Neural cell (in vitro differentiated cells): ENCODE data around the gene MIA2. TPM values are rescaled to one million over a fixed set of nuclear protein-coding genes. Genes with fewer than 3 reads are reported as not detected.

Experiments
- H2AFZ ChIP-seq: fragments of 200-600, 300-800 bp; sonication (generic), shearing (Covaris generic); 2 replicates; pipeline ENCODE4 v1.6.0; 2014; ENCODE audit warnings: low read depth, mild to moderate bottlenecking, antibody characterized with exemption, low read length, moderate library complexity
- H3F3A ChIP-seq: fragments of 200-600 bp; shearing (Covaris generic); 2 replicates; pipeline ENCODE4 v1.6.1; 2016; ENCODE audit warnings: mild to moderate bottlenecking, moderate library complexity, mixed read lengths, antibody characterized with exemption, low read length; ENCODE audit not compliant: insufficient read depth, poor library complexity, severe bottlenecking
- H3K27ac ChIP-seq: fragments of 200-600, 300-800 bp; sonication (generic), shearing (Covaris generic); 2 replicates; pipeline ENCODE4 v1.5.1; 2014; ENCODE audit warnings: mild to moderate bottlenecking, low read length, moderate library complexity
- H3K27me3 ChIP-seq: fragments of 300-800, 200-600 bp; sonication (generic), shearing (Covaris generic); 2 replicates; pipeline ENCODE4 v1.6.0; 2014; ENCODE audit warnings: mild to moderate bottlenecking, low read depth, low read length, moderate library complexity; ENCODE audit not compliant: insufficient read depth
- H3K36me3 ChIP-seq: fragments of 300-800, 200-600 bp; sonication (generic), shearing (Covaris generic); 2 replicates; pipeline ENCODE4 v1.5.1; 2014; ENCODE audit warnings: mild to moderate bottlenecking, antibody characterized with exemption, low read length, moderate library complexity; ENCODE audit not compliant: insufficient read depth
- H3K4me2 ChIP-seq: fragments of 300-800, 200-600 bp; sonication (generic), shearing (Covaris generic); 2 replicates; pipeline ENCODE4 v1.6.0; 2014; ENCODE audit warnings: mild to moderate bottlenecking, low read length
- H3K4me3 ChIP-seq: fragments of 300-800, 200-600 bp; sonication (generic), shearing (Covaris generic); 2 replicates; pipeline ENCODE4 v1.5.1; 2014; ENCODE audit warnings: mild to moderate bottlenecking, low read length, moderate library complexity
- H3K79me2 ChIP-seq: fragments of 200-600 bp; shearing (Covaris generic); replicated peaks from 2 replicates; pipeline ENCODE4 v1.6.0; 2014; ENCODE audit warnings: mild to moderate bottlenecking, low read length, moderate library complexity; ENCODE audit not compliant: insufficient read depth
- H3K9ac ChIP-seq: fragments of 300-800, 200-600 bp; sonication (generic), shearing (Covaris generic); 2 replicates; pipeline ENCODE4 v1.6.1; 2016; ENCODE audit warnings: mild to moderate bottlenecking, low read length, mixed read lengths
- H3K9me2 ChIP-seq: fragments of 200-600 bp; shearing (Covaris generic); 2 replicates; pipeline ENCODE4 v1.6.1; 2016; ENCODE audit warnings: mild to moderate bottlenecking, low read length, mixed read lengths; ENCODE audit not compliant: insufficient read depth
- H3K9me3 ChIP-seq: fragments of 200-600, 300-800 bp; sonication (generic), shearing (Covaris generic); 2 replicates; pipeline ENCODE4 v1.6.1; 2016; ENCODE audit warnings: mild to moderate bottlenecking, mixed run types, low read length, moderate library complexity, mixed read lengths
- H4K20me1 ChIP-seq: fragments of 200-600 bp; shearing (Covaris generic); 2 replicates; pipeline ENCODE4 v1.6.1; 2016; ENCODE audit warnings: mild to moderate bottlenecking, mixed run types; ENCODE audit not compliant: insufficient read depth
- EP300 ChIP-seq: fragments of 450-650 bp; conservative IDR thresholded peaks from 2 replicates; pipeline ENCODE4 v1.6.1; 2014; ENCODE audit warnings: antibody characterized with exemption, mild to moderate bottlenecking, moderate library complexity; ENCODE audit not compliant: poor library complexity, severe bottlenecking
- EZH2 ChIP-seq: fragments of 200-600, 300-800 bp; shearing (Covaris generic), sonication (generic); IDR thresholded peaks from 2 replicates; pipeline ENCODE4 v1.6.1; 2014; ENCODE audit warnings: antibody characterized with exemption, low read length, borderline replicate concordance, mild to moderate bottlenecking; ENCODE audit not compliant: insufficient read depth, poor library complexity, severe bottlenecking
- MXI1 ChIP-seq: fragments of 450-650 bp; conservative IDR thresholded peaks from 2 replicates; pipeline ENCODE4 v1.6.1; 2014; ENCODE audit warnings: antibody characterized with exemption, mild to moderate bottlenecking; ENCODE audit not compliant: poor library complexity, severe bottlenecking
- POLR2AphosphoS5 ChIP-seq: IDR thresholded peaks from 2 replicates; pipeline ENCODE4 v1.6.1; 2012
- RAD21 ChIP-seq: fragments of 450-650 bp; conservative IDR thresholded peaks from 2 replicates; pipeline ENCODE4 v1.6.1; 2014; ENCODE audit warnings: antibody characterized with exemption, mild to moderate bottlenecking, moderate library complexity
- SMC3 ChIP-seq: fragments of 450-650 bp; conservative IDR thresholded peaks from 2 replicates; pipeline ENCODE4 v1.6.1; 2014; ENCODE audit warnings: antibody characterized with exemption, mild to moderate bottlenecking, moderate library complexity; ENCODE audit not compliant: poor library complexity
- TAF1 ChIP-seq: IDR thresholded peaks from 2 replicates; pipeline ENCODE4 v1.6.1; 2012; ENCODE audit warnings: low read depth
- polyA plus RNA-seq: library from polyadenylated mRNA; depleted of rRNA; stranded (reverse); fragments of >200 nt; gene quantifications from 2 replicates; pipeline ENCODE4 v1.2.3, GENCODE V29; 2014
- TF ChIP-seq, protein P1 (sequence below): IDR thresholded peaks from 2 replicates; pipeline ENCODE4 v1.6.1; 2012; ENCODE audit warnings: borderline replicate concordance
- TF ChIP-seq, protein P2 (sequence below): fragments of 450-650 bp; IDR thresholded peaks from 2 replicates; pipeline ENCODE4 v1.5.1; 2014; ENCODE audit warnings: antibody characterized with exemption, mild to moderate bottlenecking, moderate library complexity; ENCODE audit not compliant: poor library complexity, severe bottlenecking

The MIA2 gene
- polyA plus RNA-seq, 1 donor from 2014 or later: 17.7 TPM

DNA sequence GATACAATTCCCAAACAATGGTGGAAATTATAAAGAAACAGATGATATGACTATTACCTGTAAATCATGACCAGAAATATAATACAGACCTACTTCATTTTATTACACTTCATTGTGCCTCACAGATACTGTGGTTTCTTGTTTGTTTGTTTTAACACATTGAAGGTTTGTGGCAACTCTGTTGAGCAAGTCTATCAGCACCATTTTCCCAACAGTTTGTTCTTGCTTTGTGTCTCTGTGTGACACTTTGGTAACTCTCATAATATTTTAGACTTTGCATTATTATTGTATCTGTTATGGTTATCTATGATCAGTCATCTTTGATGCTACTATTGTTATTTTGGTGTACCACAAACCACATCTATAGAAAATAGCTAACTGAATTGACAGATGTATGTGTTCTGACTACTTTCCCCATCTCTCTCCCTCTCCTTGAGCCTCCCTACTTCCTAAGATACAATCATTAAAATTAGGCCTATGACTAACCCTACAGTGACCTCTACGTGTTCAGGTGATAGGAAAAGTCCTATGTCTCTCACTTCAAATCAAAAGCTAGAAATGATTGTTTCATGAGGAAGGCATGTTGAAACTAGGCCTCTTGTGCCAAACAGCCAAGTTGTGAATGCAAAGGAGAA, 149.4 kb downstream of the MIA2 start:
- H3K9me2 ChIP-seq: no peaks in the 10 kb centered on the region
- H4K20me1 ChIP-seq: no peaks in the 10 kb centered on the region
- no peak overlapping the region for H3K4me2 ChIP-seq
- no peaks in the 10 kb centered on the region for H3F3A ChIP-seq
- H3K27me3 ChIP-seq: no peaks in the 10 kb centered on the region
- H3K36me3 ChIP-seq: no peaks in the 10 kb centered on the region
- no peaks in the 10 kb centered on the region for H3K79me2 ChIP-seq
- no peak overlapping the region for H3K27ac ChIP-seq
- H3K9me3 ChIP-seq: no peaks in the 10 kb centered on the region
- TF ChIP-seq, protein P1, sequence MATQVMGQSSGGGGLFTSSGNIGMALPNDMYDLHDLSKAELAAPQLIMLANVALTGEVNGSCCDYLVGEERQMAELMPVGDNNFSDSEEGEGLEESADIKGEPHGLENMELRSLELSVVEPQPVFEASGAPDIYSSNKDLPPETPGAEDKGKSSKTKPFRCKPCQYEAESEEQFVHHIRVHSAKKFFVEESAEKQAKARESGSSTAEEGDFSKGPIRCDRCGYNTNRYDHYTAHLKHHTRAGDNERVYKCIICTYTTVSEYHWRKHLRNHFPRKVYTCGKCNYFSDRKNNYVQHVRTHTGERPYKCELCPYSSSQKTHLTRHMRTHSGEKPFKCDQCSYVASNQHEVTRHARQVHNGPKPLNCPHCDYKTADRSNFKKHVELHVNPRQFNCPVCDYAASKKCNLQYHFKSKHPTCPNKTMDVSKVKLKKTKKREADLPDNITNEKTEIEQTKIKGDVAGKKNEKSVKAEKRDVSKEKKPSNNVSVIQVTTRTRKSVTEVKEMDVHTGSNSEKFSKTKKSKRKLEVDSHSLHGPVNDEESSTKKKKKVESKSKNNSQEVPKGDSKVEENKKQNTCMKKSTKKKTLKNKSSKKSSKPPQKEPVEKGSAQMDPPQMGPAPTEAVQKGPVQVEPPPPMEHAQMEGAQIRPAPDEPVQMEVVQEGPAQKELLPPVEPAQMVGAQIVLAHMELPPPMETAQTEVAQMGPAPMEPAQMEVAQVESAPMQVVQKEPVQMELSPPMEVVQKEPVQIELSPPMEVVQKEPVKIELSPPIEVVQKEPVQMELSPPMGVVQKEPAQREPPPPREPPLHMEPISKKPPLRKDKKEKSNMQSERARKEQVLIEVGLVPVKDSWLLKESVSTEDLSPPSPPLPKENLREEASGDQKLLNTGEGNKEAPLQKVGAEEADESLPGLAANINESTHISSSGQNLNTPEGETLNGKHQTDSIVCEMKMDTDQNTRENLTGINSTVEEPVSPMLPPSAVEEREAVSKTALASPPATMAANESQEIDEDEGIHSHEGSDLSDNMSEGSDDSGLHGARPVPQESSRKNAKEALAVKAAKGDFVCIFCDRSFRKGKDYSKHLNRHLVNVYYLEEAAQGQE: no peak
- no peak for TF ChIP-seq RAD21
- no peak for TF ChIP-seq TAF1
- no peak for TF ChIP-seq EZH2
- TF ChIP-seq POLR2AphosphoS5: no peak
- no peak for TF ChIP-seq EP300
- no peak overlapping the region for H3K4me3 ChIP-seq
- H3K9ac ChIP-seq: no peak overlapping the region
- H2AFZ ChIP-seq: no peak overlapping the region

DNA sequence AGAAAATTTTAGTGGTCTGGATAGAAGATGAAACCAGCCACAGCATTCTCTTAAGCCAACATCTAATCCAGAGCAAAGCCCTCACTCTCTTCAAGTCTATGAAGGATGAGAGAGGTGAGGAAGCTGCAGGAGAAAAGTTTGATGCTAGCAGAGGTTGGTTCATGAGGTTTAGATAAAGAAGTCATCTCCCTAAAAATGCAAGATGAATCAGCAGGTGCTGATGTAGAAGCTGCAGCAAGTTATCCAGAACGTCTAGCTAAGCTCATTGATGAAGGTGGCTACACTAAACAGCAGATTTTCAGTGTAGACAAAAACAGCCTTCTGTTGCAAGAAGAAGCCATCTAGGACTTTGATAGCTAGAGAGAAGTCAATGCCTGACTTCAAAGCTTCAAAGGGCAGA, 150.0 kb downstream of the MIA2 start:
- H3K27ac ChIP-seq: no peak overlapping the region
- H3K9me2 ChIP-seq: no peaks in the 10 kb centered on the region
- H3K79me2 ChIP-seq: no peaks in the 10 kb centered on the region
- H3K9me3 ChIP-seq: no peaks in the 10 kb centered on the region
- no peaks in the 10 kb centered on the region for H3F3A ChIP-seq
- H3K4me2 ChIP-seq: no peak overlapping the region
- no peaks in the 10 kb centered on the region for H4K20me1 ChIP-seq
- H3K27me3 ChIP-seq: no peaks in the 10 kb centered on the region
- H3K9ac ChIP-seq: no peak overlapping the region
- no peak overlapping the region for H2AFZ ChIP-seq
- TF ChIP-seq EZH2 (no peak), SMC3 (no peak), TAF1 (no peak), POLR2AphosphoS5 (no peak), RAD21 (no peak), EP300 (no peak), MXI1 (no peak)
- TF ChIP-seq, protein P1: no peak
- TF ChIP-seq, protein P2, sequence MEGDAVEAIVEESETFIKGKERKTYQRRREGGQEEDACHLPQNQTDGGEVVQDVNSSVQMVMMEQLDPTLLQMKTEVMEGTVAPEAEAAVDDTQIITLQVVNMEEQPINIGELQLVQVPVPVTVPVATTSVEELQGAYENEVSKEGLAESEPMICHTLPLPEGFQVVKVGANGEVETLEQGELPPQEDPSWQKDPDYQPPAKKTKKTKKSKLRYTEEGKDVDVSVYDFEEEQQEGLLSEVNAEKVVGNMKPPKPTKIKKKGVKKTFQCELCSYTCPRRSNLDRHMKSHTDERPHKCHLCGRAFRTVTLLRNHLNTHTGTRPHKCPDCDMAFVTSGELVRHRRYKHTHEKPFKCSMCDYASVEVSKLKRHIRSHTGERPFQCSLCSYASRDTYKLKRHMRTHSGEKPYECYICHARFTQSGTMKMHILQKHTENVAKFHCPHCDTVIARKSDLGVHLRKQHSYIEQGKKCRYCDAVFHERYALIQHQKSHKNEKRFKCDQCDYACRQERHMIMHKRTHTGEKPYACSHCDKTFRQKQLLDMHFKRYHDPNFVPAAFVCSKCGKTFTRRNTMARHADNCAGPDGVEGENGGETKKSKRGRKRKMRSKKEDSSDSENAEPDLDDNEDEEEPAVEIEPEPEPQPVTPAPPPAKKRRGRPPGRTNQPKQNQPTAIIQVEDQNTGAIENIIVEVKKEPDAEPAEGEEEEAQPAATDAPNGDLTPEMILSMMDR: no peak
- H3K36me3 ChIP-seq: no peaks in the 10 kb centered on the region
- no peak overlapping the region for H3K4me3 ChIP-seq
